ENCODE data around the gene MSH6. TPM values are rescaled to one million over a fixed set of nuclear protein-coding genes. Genes with fewer than 3 reads are reported as not detected.

MSH6 gene
- total and polyA plus RNA-seq, 2 of the 8 experiments (the other 6 are each of a cell fraction or from before 2014, with no cell fraction given), result 45.8 to 301 TPM

DNA sequence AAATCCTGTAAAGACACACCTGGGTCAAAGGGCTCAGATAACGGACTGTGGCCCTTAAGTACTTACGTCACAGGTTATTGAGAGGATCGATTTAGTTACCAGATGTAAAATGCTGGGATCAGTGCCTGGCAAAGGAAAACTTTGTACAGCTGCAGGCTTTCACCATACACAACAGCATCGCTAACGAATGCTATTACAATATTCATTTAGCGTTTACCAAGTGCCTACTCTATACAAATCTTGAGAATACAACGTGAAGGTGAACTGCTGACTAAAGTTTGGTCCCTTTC, 619 bp upstream of the MSH6 start:
- Histone ChIP-seq H2BK15ac (ENCODE audit: low read length) (no peak overlapping the region), H4K91ac (replicated peaks; ENCODE audit: insufficient read length, low read length) (no peak overlapping the region), H3K18ac (ENCODE audit: extremely low read depth, low read length) (peak overlapping the region; percentile 1; the same call in 1 of the 2 replicates), H2BK5ac (ENCODE audit: low read depth, low read length) (0 out of 2 replicates have a peak overlapping the region, but pooled peaks have one; percentile 0), H3K23me2 (ENCODE audit: low read depth, low read length) (peaks cover 9% of the 10 kb centered on the region), H3K27me3 (replicated peaks in 1 of 4; ENCODE audit: control insufficient read depth in 3 of 4, extremely low read depth in 1 of 4, insufficient read depth in 3 of 4, low read length in 3 of 4) (no peaks in the 10 kb centered on the region), H4K8ac (ENCODE audit: extremely low read depth, insufficient read depth, low read length) (peak overlapping the region; percentile 97; the same call in 1 of the 2 replicates), H4K20me1 (replicated peaks in 1 of 2; ENCODE audit: control insufficient read depth in 1 of 2, insufficient read depth in 2 of 2, low read length in 2 of 2) (peaks cover 23 to 30% of the 10 kb centered on the region in 2 experiments), H3K79me1 (ENCODE audit: low read depth, low read length) (no peaks in the 10 kb centered on the region; the same call in 1 of the 2 replicates), H3K23ac (ENCODE audit: insufficient read length) (no peak overlapping the region), H3K14ac (ENCODE audit: insufficient read length) (peak overlapping the region; percentile 38), H3K4ac (replicated peaks; ENCODE audit: insufficient read length, low read depth, low read length) (no peak overlapping the region), H3K27ac (ENCODE audit: low read depth, low read length) (peak overlapping the region; percentile 93; the same call in 1 of the 2 replicates), H3K9ac (replicated peaks in 1 of 4; ENCODE audit: extremely low read depth in 1 of 4, low read depth in 3 of 4, low read length in 3 of 4) (peak overlapping the region; percentile 54 to 97 (median 84)), H3K36me3 (ENCODE audit: control insufficient read depth in 2 of 4, insufficient read depth in 4 of 4, low read length in 3 of 4) (peaks cover 0 to 17% (median 0%) of the 10 kb centered on the region in 4 experiments; a peak in 2 of 8 replicates), H3K9me3 (ENCODE audit: insufficient read depth in 2 of 2, low read depth in 1 of 2, low read length in 1 of 2) (no peaks in the 10 kb centered on the region), H3K79me2 (ENCODE audit: control insufficient read depth in 1 of 2, insufficient read depth in 2 of 2, low read length in 2 of 2) (peaks cover 33% of the 10 kb centered on the region in 2 experiments), H4K5ac (ENCODE audit: insufficient read length, low read depth, low read length) (peak overlapping the region; percentile 81), H3K4me3 (ENCODE audit: extremely low read depth in 1 of 4, insufficient read depth in 2 of 4, low read depth in 3 of 4, low read length in 4 of 4) (peak overlapping the region; percentile 62 to 98 (median 92)), H3K4me1 (replicated peaks in 1 of 4; ENCODE audit: control insufficient read depth in 3 of 4, insufficient read depth in 4 of 4, low read length in 3 of 4) (peaks cover 0 to 10% (median 5%) of the 10 kb centered on the region in 4 experiments; a peak in 5 of 7 replicates), H2AK5ac (ENCODE audit: low read depth, low read length) (no peak overlapping the region), H3K56ac (replicated peaks; ENCODE audit: insufficient read length, low read depth, low read length) (peak overlapping the region; percentile 90), H3K4me2 (ENCODE audit: insufficient read depth in 1 of 2, low read depth in 2 of 2, low read length in 2 of 2) (peak overlapping the region; percentile 89 to 94), H2BK20ac (ENCODE audit: low read length) (no peak overlapping the region), H2BK120ac (replicated peaks; ENCODE audit: low read depth, low read length) (no peak overlapping the region), H2BK12ac (ENCODE audit: low read depth, low read length) (no peak overlapping the region), H2AFZ (ENCODE audit: low read length) (peak overlapping the region; percentile 91)
- TF ChIP-seq CHD2 (IDR thresholded peaks at IDR 0.05; ENCODE audit: low read length) (0 out of 2 replicates have a peak, but pooled peaks have one; percentile 24), MAFK (IDR thresholded peaks at IDR 0.05; ENCODE audit: low read depth, low read length) (no peak)
- ChIA-PET POLR2A (ENCODE audit: partially characterized antibody) (interaction anchor here (0.7 to 2.4 kb wide), 11 partner anchors 8 to 437 kb away, joined by 3 to 12 read pairs (median 5); partner anchors contain the start of genes FBXO11 and MSH2), CTCF (ENCODE audit: partially characterized antibody) (no interaction called here)
- WGBS, 2 experiments (ENCODE audit: extremely low coverage in 1 of 2, insufficient coverage in 1 of 2, insufficient read length in 1 of 2, insufficient replicate concordance in 2 of 2, low coverage in 1 of 2, low lambda C conversion rate in 2 of 2, missing lambda C conversion rate in 1 of 2), result 11% methylated on average over 7 of the region's 7 CpGs; no CpG with 5 or more reads in 1 of the 2 experiments
- no peak for DNase-seq (ENCODE audit: low read depth in 1 of 2, low spot score in 2 of 2)
- no peak for FAIRE-seq

Data from H1 (cell line).